ENCODE results near the gene GALNT14. TPM values are rescaled to one million over a fixed set of nuclear protein-coding genes. Genes with fewer than 3 reads are reported as not detected.
"Not testable (repeated sequence)": the region's sequence is repeated elsewhere in the genome, so short reads cannot be mapped to it uniquely, and the experiment has no call there.

GALNT14 gene, protein sequence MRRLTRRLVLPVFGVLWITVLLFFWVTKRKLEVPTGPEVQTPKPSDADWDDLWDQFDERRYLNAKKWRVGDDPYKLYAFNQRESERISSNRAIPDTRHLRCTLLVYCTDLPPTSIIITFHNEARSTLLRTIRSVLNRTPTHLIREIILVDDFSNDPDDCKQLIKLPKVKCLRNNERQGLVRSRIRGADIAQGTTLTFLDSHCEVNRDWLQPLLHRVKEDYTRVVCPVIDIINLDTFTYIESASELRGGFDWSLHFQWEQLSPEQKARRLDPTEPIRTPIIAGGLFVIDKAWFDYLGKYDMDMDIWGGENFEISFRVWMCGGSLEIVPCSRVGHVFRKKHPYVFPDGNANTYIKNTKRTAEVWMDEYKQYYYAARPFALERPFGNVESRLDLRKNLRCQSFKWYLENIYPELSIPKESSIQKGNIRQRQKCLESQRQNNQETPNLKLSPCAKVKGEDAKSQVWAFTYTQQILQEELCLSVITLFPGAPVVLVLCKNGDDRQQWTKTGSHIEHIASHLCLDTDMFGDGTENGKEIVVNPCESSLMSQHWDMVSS
- total RNA-seq: under 1 TPM in 1 of 3 donors, not detected in 2; 0.68 TPM
- total RNA-seq (2013): 0.83 TPM

DNA sequence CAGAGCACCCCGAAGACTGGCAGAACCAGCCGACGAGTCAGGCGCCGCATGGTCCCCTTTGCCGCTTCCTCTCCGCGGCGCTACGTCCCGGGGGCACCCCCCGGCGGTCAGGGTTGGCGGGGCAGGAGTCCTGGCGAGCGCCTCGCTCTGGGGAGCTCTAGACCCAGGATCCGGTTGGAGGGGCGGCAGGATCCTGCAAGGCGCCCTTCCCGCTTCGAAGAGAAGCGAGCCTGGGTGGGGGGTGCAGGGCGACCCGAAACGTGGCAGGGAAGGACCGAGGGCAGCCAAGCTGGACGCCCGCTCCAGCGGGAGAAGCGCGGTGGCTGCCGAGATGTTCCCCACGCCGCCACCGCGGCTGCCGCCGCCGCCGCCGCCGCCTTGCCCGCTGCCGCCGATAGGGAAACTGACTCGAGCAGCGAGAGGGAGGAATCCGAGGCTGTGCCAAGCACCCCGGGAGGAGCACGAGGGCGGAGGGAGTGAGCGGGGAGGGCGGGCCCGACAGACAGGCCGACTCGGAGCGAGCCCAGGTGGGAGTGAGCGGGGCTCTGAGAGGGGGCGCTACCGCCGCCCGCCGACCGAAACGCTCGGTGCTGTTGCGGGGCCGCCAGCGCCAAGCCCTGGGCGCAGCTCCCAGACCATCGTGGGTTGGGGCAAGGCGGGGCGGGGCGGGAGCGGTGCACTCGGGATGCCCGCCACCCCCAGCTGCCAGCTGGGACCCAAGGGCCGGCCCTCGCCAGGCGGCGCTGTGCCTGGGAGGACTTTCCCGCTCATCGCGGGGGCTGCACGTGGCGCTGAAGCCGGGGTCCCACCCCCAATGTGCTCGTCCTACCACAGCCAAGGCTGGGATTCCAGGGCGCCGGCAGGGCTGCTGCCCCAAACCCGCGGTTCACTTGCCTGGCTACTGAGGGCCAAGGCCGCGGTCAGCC is at the start of gene GALNT14:
TSS of gene GALNT14 (minus strand) at position 404 of the 926 bp plus-strand sequence. CDS start at position 50, 354 bp downstream.
- peak within 1 kb of the TSS; percentile 26 for H3K4me3 ChIP-seq (ENCODE audit: low read length)
- no peaks in the 10 kb centered on the region for H3K36me3 ChIP-seq (ENCODE audit: control insufficient read depth, insufficient read depth, low read length)
- DNase-seq (peak in 1 of 2 donors; percentile 15), ATAC-seq (peak in 2 of 3 donors; percentile 58 to 70)
- TF ChIP-seq, protein P1, sequence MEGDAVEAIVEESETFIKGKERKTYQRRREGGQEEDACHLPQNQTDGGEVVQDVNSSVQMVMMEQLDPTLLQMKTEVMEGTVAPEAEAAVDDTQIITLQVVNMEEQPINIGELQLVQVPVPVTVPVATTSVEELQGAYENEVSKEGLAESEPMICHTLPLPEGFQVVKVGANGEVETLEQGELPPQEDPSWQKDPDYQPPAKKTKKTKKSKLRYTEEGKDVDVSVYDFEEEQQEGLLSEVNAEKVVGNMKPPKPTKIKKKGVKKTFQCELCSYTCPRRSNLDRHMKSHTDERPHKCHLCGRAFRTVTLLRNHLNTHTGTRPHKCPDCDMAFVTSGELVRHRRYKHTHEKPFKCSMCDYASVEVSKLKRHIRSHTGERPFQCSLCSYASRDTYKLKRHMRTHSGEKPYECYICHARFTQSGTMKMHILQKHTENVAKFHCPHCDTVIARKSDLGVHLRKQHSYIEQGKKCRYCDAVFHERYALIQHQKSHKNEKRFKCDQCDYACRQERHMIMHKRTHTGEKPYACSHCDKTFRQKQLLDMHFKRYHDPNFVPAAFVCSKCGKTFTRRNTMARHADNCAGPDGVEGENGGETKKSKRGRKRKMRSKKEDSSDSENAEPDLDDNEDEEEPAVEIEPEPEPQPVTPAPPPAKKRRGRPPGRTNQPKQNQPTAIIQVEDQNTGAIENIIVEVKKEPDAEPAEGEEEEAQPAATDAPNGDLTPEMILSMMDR (IDR thresholded peaks at IDR 0.05): no peak
- H3K27me3 Mint-ChIP-seq (ENCODE audit: low read depth in 2 of 2): peaks cover 39 to 58% of the 10 kb centered on the region in 2 donors
- H3K27me3 ChIP-seq (ENCODE audit: control insufficient read depth, insufficient read depth, low read length): peaks cover 14% of the 10 kb centered on the region
- peaks cover 10% of the 10 kb centered on the region for H3K4me1 ChIP-seq (ENCODE audit: control insufficient read depth, insufficient read depth, low read length)
- no peak within 1 kb of the TSS for H3K27ac ChIP-seq (ENCODE audit: low read length)
- 1% methylated on average over 95 of the region's 95 CpGs for WGBS (ENCODE audit: insufficient coverage)
- H3K9me3 ChIP-seq (ENCODE audit: control insufficient read depth, insufficient read depth, low read length): no peaks in the 10 kb centered on the region
- H3K9me3 Mint-ChIP-seq: no peaks in the 10 kb centered on the region
- peak within 1 kb of the TSS; percentile 69 for H3K4me3 Mint-ChIP-seq
- H3K36me3 Mint-ChIP-seq: no peaks in the 10 kb centered on the region
- intact Hi-C loops (cut with micrococcal nuclease): no loop called here
- no peak within 1 kb of the TSS for H3K27ac Mint-ChIP-seq
- H3K4me1 Mint-ChIP-seq: peaks cover 0 to 5% of the 10 kb centered on the region in 2 donors

DNA sequence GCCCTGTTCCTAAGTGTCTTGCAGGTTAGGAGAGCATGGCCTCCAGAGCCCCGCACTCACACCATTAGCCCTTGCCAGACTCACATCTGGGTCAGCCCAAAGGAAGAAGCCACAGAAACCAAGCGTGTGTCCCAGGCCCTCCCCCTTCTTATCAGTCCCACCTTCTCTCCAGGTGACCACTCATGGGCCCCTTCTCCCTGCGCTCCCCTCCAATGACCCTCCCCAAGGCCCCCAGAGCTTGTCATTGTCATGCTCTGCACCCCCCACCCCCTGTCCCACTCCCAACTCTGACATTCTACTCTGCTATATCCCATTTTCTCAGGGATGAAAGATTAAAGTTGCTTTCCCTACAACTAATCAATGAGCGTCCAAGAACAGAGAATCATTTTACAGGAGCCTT is 48.9 kb upstream of the GALNT14 start:
- H3K9me3 ChIP-seq (ENCODE audit: control insufficient read depth, insufficient read depth, low read length): no peaks in the 10 kb centered on the region
- no peaks in the 10 kb centered on the region for H3K4me1 ChIP-seq (ENCODE audit: control insufficient read depth, insufficient read depth, low read length)
- ATAC-seq: no peak
- WGBS (ENCODE audit: insufficient coverage): 86% methylated on average over 4 of the region's 4 CpGs
- H3K36me3 Mint-ChIP-seq: peaks cover 6% of the 10 kb centered on the region
- H3K27ac ChIP-seq (ENCODE audit: low read length): no peak overlapping the region
- no peaks in the 10 kb centered on the region for H3K9me3 Mint-ChIP-seq
- no peak for DNase-seq
- H3K4me1 Mint-ChIP-seq: no peaks in the 10 kb centered on the region
- no peak overlapping the region for H3K4me3 Mint-ChIP-seq
- intact Hi-C loops (cut with micrococcal nuclease): no loop called here
- TF ChIP-seq, protein P1 (IDR thresholded peaks at IDR 0.05): no peak
- peaks cover 9 to 13% of the 10 kb centered on the region in 2 donors for H3K27me3 Mint-ChIP-seq (ENCODE audit: low read depth in 2 of 2)
- no peaks in the 10 kb centered on the region for H3K27me3 ChIP-seq (ENCODE audit: control insufficient read depth, insufficient read depth, low read length)
- H3K4me3 ChIP-seq (ENCODE audit: low read length): no peak overlapping the region
- no peak overlapping the region for H3K27ac Mint-ChIP-seq
- no peaks in the 10 kb centered on the region for H3K36me3 ChIP-seq (ENCODE audit: control insufficient read depth, insufficient read depth, low read length)

DNA sequence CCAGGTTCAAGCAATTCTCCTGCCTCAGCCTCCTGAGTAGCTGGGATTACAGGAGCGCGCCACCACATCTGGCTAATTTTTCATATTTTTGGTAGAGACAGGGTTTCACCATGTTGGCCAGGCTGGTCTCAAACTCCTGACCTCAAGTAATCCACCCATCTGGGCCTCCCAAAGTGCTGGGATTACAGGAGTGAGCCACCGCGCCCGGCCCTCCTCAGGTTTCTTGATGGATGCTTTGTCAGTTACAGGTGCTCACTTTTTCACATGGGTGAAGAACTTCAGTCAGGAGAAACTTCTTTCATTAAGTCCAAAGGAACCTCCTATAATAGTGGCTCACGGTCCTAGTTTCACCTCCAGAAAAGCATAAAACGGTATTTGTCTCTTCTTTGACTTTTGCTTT is 45.7 kb upstream of the GALNT14 start:
- H3K4me1 Mint-ChIP-seq; H3K36me3 Mint-ChIP-seq; H3K27ac ChIP-seq (ENCODE audit: low read length); H3K4me1 ChIP-seq (ENCODE audit: control insufficient read depth, insufficient read depth, low read length); H3K9me3 ChIP-seq (ENCODE audit: control insufficient read depth, insufficient read depth, low read length); H3K27me3 ChIP-seq (ENCODE audit: control insufficient read depth, insufficient read depth, low read length); DNase-seq; H3K36me3 ChIP-seq (ENCODE audit: control insufficient read depth, insufficient read depth, low read length); H3K4me3 Mint-ChIP-seq; H3K27ac Mint-ChIP-seq; ATAC-seq; H3K9me3 Mint-ChIP-seq; H3K4me3 ChIP-seq (ENCODE audit: low read length); intact Hi-C loops (cut with micrococcal nuclease): not testable (repeated sequence)
- WGBS (ENCODE audit: insufficient coverage): 68% methylated on average over 7 of the region's 7 CpGs
- H3K27me3 Mint-ChIP-seq (ENCODE audit: low read depth in 2 of 2): peaks cover 9 to 13% of the 10 kb centered on the region in 2 donors

DNA sequence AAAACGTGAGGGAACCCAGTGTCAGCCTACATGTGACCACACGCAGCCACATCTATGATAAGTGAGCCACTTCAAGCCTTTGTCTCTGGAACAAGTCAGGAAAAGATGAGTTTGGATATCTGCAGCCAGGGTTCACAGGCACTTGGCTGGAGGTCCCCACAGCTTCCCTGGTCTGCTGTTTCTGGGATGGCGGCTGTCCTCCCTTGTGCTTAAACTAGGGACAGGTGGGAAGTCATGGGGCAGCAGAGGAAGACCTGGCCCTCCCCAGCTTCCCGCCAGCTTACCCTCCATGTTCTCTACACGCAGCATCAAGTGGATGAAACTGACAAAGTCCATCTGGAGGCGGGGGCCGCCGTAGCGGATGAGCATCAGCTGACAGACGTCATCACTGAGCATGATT is 38.5 kb upstream of the GALNT14 start:
- 72% methylated on average over 10 of the region's 10 CpGs for WGBS (ENCODE audit: insufficient coverage)
- H3K4me1 Mint-ChIP-seq: no peaks in the 10 kb centered on the region
- no peak overlapping the region for H3K27ac Mint-ChIP-seq
- H3K36me3 Mint-ChIP-seq: no peaks in the 10 kb centered on the region
- H3K27me3 ChIP-seq (ENCODE audit: control insufficient read depth, insufficient read depth, low read length): no peaks in the 10 kb centered on the region
- intact Hi-C loops (cut with micrococcal nuclease): no loop called here
- TF ChIP-seq, protein P1 (IDR thresholded peaks at IDR 0.05): no peak
- no peak overlapping the region for H3K4me3 ChIP-seq (ENCODE audit: low read length)
- no peak for DNase-seq
- no peak for ATAC-seq
- H3K4me1 ChIP-seq (ENCODE audit: control insufficient read depth, insufficient read depth, low read length): no peaks in the 10 kb centered on the region
- H3K9me3 ChIP-seq (ENCODE audit: control insufficient read depth, insufficient read depth, low read length): no peaks in the 10 kb centered on the region
- H3K36me3 ChIP-seq (ENCODE audit: control insufficient read depth, insufficient read depth, low read length): no peaks in the 10 kb centered on the region
- no peaks in the 10 kb centered on the region for H3K9me3 Mint-ChIP-seq
- H3K4me3 Mint-ChIP-seq: no peak overlapping the region
- H3K27ac ChIP-seq (ENCODE audit: low read length): no peak overlapping the region
- peaks cover 7 to 11% of the 10 kb centered on the region in 2 donors for H3K27me3 Mint-ChIP-seq (ENCODE audit: low read depth in 2 of 2)
